H1 (cell line): ENCODE data around the gene TMEM255B.
"Not testable (repeated sequence)": the region's sequence is repeated elsewhere in the genome, so short reads cannot be mapped to it uniquely, and the experiment has no call there.

Source experiments
- ATF2 ChIP-seq: IDR thresholded peaks from 2 replicates; pipeline ENCODE4 v1.6.1; 2012; ENCODE audit warnings: low read length, inconsistent platforms
- ATF3 ChIP-seq: IDR thresholded peaks from 2 replicates; pipeline ENCODE4 v1.6.1; 2011; ENCODE audit warnings: low read depth, mild to moderate bottlenecking, low read length; ENCODE audit not compliant: insufficient read depth
- CTCF ChIP-seq, 3 experiments: IDR thresholded peaks; 1 replicate in 2 of 3; 2 replicates in 1 of 3; pipeline versions ENCODE4 v1.5.1 to v1.6.1; 2011; ENCODE audit warnings: low read length in 3 of 3, mild to moderate bottlenecking in 3 of 3, inconsistent platforms in 2 of 3, low read depth in 1 of 3, moderate library complexity in 1 of 3; ENCODE audit not compliant: insufficient read depth in 1 of 3; ENCODE audit errors: control extremely low read depth in 1 of 3
- EZH2 ChIP-seq: fragments of 200-600 bp; sonication (generic); IDR thresholded peaks from 2 replicates; pipeline ENCODE4 v1.7.1; 2012; ENCODE audit warnings: low read depth, mild to moderate bottlenecking, moderate library complexity, low read length, inconsistent platforms; ENCODE audit not compliant: severe bottlenecking
- KDM5A ChIP-seq: fragments of 200-600 bp; IDR thresholded peaks from 2 replicates; pipeline ENCODE4 v1.7.1; 2012; ENCODE audit warnings: mild to moderate bottlenecking, low read length, inconsistent platforms, mixed read lengths
- POLR2AphosphoS5 ChIP-seq: IDR thresholded peaks from 2 replicates; pipeline ENCODE4 v1.6.1; 2011; ENCODE audit warnings: low read depth, low read length
- USF2 ChIP-seq: IDR thresholded peaks from 2 replicates; pipeline ENCODE4 v1.6.1; 2011; ENCODE audit warnings: low read length, improper control_type of control experiment
- YY1 ChIP-seq: IDR thresholded peaks from 2 replicates; pipeline ENCODE4 v1.6.1; 2011; ENCODE audit warnings: low read depth, mild to moderate bottlenecking, low read length
- ZNF274 ChIP-seq: IDR thresholded peaks from 2 replicates; pipeline ENCODE4 v1.7.0; 2012; ENCODE audit warnings: low read length, borderline replicate concordance; ENCODE audit errors: extremely low read depth

GRCh38 chr13:113726106-113726821, 32.8 kb upstream of the TMEM255B start:
- TF ChIP-seq CTCF (IDR thresholded peaks at IDR 0.05; ENCODE audit: control extremely low read depth in 1 of 3, insufficient read depth in 1 of 3, low read depth in 1 of 3, low read length in 3 of 3); YY1; ZNF274; KDM5A; EZH2; ATF3; POLR2AphosphoS5; USF2; ATF2: not testable (repeated sequence)
